PC-9 (cell line): ENCODE measurements around the gene ZCRB1. TPM values are rescaled to one million over a fixed set of nuclear protein-coding genes. Genes with fewer than 3 reads are reported as not detected.

Experiments
- BruUV-seq: library from RNA; stranded (reverse); fragments of 400-500 nt; replicated peaks from 2 replicates; lab custom pipeline; 2021; lab: Mats Ljungman, UMichigan
- CTCF ChIA-PET: fragments of 300-600 bp; sonication (Branson Sonifier 250); formaldehyde crosslinking; loops from one replicate; lab custom pipeline; 2022; ENCODE audit warnings: antibody characterized with exemption; lab: Charles Lee
- POLR2A ChIA-PET: fragments of 300-600 bp; sonication (Branson Sonifier 250); formaldehyde crosslinking; loops from one replicate; lab custom pipeline; 2022; ENCODE audit warnings: antibody characterized with exemption; ENCODE audit not compliant: unreplicated experiment; lab: Charles Lee
- DNase-seq, 2 experiments: peaks; one replicate each; pipeline versions ENCODE4 v3.0.0 to v3.0.0-alpha.2; 2015 to 2022; ENCODE audit warnings: mixed read lengths in 1 of 2
- H2AFZ ChIP-seq: fragments of 200-600 bp; sonication (generic); 2 replicates; pipeline ENCODE4 v1.8.1; 2017; ENCODE audit warnings: antibody characterized with exemption
- H3F3A ChIP-seq: fragments of 200-600 bp; sonication (generic); 2 replicates; pipeline ENCODE4 v1.8.1; 2017; ENCODE audit warnings: antibody characterized with exemption, mild to moderate bottlenecking, low read depth; ENCODE audit not compliant: insufficient read depth
- H3K27ac ChIP-seq: fragments of 200-600 bp; sonication (generic); 2 replicates; pipeline ENCODE4 v1.6.1; 2016; ENCODE audit warnings: mixed run types
- H3K27me3 ChIP-seq: fragments of 200-600 bp; sonication (generic); 2 replicates; pipeline ENCODE4 v1.6.1; 2016; ENCODE audit warnings: low read depth, mixed run types; ENCODE audit not compliant: insufficient read depth
- H3K36me3 ChIP-seq: fragments of 200-600 bp; sonication (generic); 2 replicates; pipeline ENCODE4 v1.6.1; 2016; ENCODE audit warnings: low read depth, mixed run types
- H3K4me1 ChIP-seq: fragments of 200-600 bp; sonication (generic); replicated peaks from 2 replicates; pipeline ENCODE4 v1.6.1; 2016; ENCODE audit warnings: mixed run types; ENCODE audit not compliant: insufficient read depth
- H3K4me2 ChIP-seq: fragments of 200-600 bp; sonication (generic); 2 replicates; pipeline ENCODE4 v1.6.1; 2017; ENCODE audit warnings: mixed run types
- H3K4me3 ChIP-seq: fragments of 200-600 bp; sonication (generic); 2 replicates; pipeline ENCODE4 v1.6.1; 2016; ENCODE audit warnings: mixed run types
- H3K79me2 ChIP-seq: fragments of 200-600 bp; sonication (generic); 2 replicates; pipeline ENCODE4 v1.6.1; 2017; ENCODE audit warnings: low read depth, mixed run types
- H3K9me2 ChIP-seq: fragments of 200-600 bp; sonication (generic); 2 replicates; pipeline ENCODE4 v1.8.1; 2017; ENCODE audit warnings: mild to moderate bottlenecking; ENCODE audit not compliant: insufficient read depth
- H3K9me3 ChIP-seq: fragments of 200-600 bp; sonication (generic); 2 replicates; pipeline ENCODE4 v1.8.1; 2016; ENCODE audit warnings: low read depth; ENCODE audit not compliant: insufficient read depth
- H4K20me1 ChIP-seq: fragments of 200-600 bp; sonication (generic); 2 replicates; pipeline ENCODE4 v1.8.1; 2017; ENCODE audit not compliant: insufficient read depth
- CTCF ChIP-seq: fragments of 200-600 bp; sonication (generic); conservative IDR thresholded peaks from 2 replicates; pipeline ENCODE4 v1.6.1; 2017; ENCODE audit warnings: mixed run types, antibody characterized with exemption, mild to moderate bottlenecking, moderate library complexity
- EZH2 ChIP-seq: fragments of 200-600 bp; sonication (generic); IDR thresholded peaks from 2 replicates; pipeline ENCODE4 v1.8.0; 2017; ENCODE audit warnings: antibody characterized with exemption, low read depth
- intact Hi-C: fragments of 100-400 bp; cut with micrococcal nuclease; formaldehyde crosslinking; loops from one replicate; pipeline ENCODE4 v1.10.0; 2022; ENCODE audit not compliant: unreplicated experiment
- total RNA-seq: library from RNA; stranded (reverse); gene quantifications from 2 replicates; pipeline ENCODE4 v1.2.3, GENCODE V29; 2021

The ZCRB1 gene
- total RNA-seq, 1 experiment from 2014 or later: 69.3 TPM

DNA sequence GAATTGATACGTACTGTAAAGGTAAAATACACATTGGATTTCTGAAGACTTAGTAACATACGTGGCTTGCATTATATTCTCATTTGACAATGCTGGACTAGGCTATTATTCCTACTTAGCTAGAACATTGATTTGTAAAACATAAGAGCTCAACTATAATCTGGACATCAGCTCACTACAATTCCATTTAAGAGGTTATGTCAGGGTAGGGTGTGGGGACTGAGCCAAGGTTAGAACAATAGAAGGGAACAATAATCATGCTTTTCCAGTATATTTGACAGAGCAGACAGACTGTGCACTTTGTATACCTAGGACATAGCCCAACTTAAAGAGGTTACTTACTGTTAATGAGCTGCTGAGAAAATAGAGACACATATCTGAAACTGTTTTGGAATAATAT lies 10.8 kb downstream of the ZCRB1 start:
- no TSS peak for BruUV-seq
- no peak overlapping the region for H3K27ac ChIP-seq

GRCh38 chr12:42309996-42310395 lies 15.9 kb downstream of the ZCRB1 start:
- TF ChIP-seq CTCF: no peak
- no peak for TF ChIP-seq EZH2
- Histone ChIP-seq H3K36me3 (no peaks in the 10 kb centered on the region; the same call in 1 of the 2 replicates), H4K20me1 (no peaks in the 10 kb centered on the region), H3K79me2 (no peaks in the 10 kb centered on the region), H3K9me2 (no peaks in the 10 kb centered on the region), H3F3A (no peaks in the 10 kb centered on the region), H3K27ac (no peak overlapping the region), H3K4me1 (no peaks in the 10 kb centered on the region), H3K4me2 (no peak overlapping the region), H3K4me3 (no peak overlapping the region), H2AFZ (no peak overlapping the region), H3K27me3 (no peaks in the 10 kb centered on the region), H3K9me3 (no peaks in the 10 kb centered on the region)
- BruUV-seq: no TSS peak
- CTCF ChIA-PET: no interaction called here
- POLR2A ChIA-PET: no interaction called here
- DNase-seq: no peak
- intact Hi-C loops: no loop called here

More for the DNA sequence above, 10.8 kb downstream of the ZCRB1 start:
- POLR2A ChIA-PET: no interaction called here
- H3K4me2 ChIP-seq: no peak overlapping the region
- H3K4me3 ChIP-seq: no peak overlapping the region
- DNase-seq: no peak
- TF ChIP-seq EZH2 (no peak), CTCF (no peak)
- CTCF ChIA-PET: no interaction called here
- no peaks in the 10 kb centered on the region for H3K79me2 ChIP-seq
- H3F3A ChIP-seq: no peaks in the 10 kb centered on the region
- H3K36me3 ChIP-seq: no peaks in the 10 kb centered on the region; the same call in 1 of the 2 replicates
- H3K9me3 ChIP-seq: no peaks in the 10 kb centered on the region
- intact Hi-C loops: no loop called here
- H4K20me1 ChIP-seq: no peaks in the 10 kb centered on the region
- H3K9me2 ChIP-seq: no peaks in the 10 kb centered on the region
- no peaks in the 10 kb centered on the region for H3K27me3 ChIP-seq
- H3K4me1 ChIP-seq: no peaks in the 10 kb centered on the region
- no peak overlapping the region for H2AFZ ChIP-seq

GRCh38 chr12:42308390-42308789 lies 17.5 kb downstream of the ZCRB1 start:
- Histone ChIP-seq H3K4me3 (no peak overlapping the region), H3K36me3 (no peaks in the 10 kb centered on the region; the same call in 1 of the 2 replicates), H3K9me3 (no peaks in the 10 kb centered on the region), H3K27ac (no peak overlapping the region), H3K27me3 (no peaks in the 10 kb centered on the region), H3K79me2 (no peaks in the 10 kb centered on the region), H3K9me2 (no peaks in the 10 kb centered on the region), H2AFZ (no peak overlapping the region), H3F3A (no peaks in the 10 kb centered on the region), H3K4me2 (no peak overlapping the region), H3K4me1 (no peaks in the 10 kb centered on the region), H4K20me1 (no peaks in the 10 kb centered on the region)
- ChIA-PET CTCF (no interaction called here), POLR2A (no interaction called here)
- intact Hi-C loops: no loop called here
- BruUV-seq: no TSS peak
- DNase-seq: no peak
- TF ChIP-seq EZH2 (no peak), CTCF (no peak)
